ENCODE measurements around the gene HSPBAP1.

DNA sequence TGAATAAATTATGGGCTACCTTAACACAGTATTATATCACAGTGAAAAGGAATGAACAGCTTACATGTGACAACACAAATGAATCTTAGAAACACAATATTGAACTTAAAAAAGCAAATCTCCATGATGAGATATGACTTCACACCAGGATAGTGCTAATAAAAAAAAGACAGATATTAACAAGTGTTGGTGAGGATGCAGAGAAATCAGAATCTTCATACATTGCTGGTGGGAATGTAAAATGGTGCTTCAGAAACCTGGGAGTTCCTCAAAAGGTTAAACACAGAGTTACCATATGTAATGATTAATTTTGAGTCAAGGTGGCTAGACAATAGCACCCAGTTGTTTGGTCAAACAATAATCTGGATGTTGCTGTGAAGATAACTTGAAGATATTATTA is 51.4 kb downstream of the HSPBAP1 start:
- TF ChIP-seq, protein P1, sequence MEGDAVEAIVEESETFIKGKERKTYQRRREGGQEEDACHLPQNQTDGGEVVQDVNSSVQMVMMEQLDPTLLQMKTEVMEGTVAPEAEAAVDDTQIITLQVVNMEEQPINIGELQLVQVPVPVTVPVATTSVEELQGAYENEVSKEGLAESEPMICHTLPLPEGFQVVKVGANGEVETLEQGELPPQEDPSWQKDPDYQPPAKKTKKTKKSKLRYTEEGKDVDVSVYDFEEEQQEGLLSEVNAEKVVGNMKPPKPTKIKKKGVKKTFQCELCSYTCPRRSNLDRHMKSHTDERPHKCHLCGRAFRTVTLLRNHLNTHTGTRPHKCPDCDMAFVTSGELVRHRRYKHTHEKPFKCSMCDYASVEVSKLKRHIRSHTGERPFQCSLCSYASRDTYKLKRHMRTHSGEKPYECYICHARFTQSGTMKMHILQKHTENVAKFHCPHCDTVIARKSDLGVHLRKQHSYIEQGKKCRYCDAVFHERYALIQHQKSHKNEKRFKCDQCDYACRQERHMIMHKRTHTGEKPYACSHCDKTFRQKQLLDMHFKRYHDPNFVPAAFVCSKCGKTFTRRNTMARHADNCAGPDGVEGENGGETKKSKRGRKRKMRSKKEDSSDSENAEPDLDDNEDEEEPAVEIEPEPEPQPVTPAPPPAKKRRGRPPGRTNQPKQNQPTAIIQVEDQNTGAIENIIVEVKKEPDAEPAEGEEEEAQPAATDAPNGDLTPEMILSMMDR (IDR thresholded peaks at IDR 0.05; ENCODE audit: low read depth, low read length): no peak
- TF ChIP-seq EZH2phosphoT487 (IDR thresholded peaks at IDR 0.05; ENCODE audit: low read depth): no peak

Data from OCI-LY3 (cell line).